Measurements from ENCODE around the gene KCNJ14. TPM values are rescaled to one million over a fixed set of nuclear protein-coding genes. Genes with fewer than 3 reads are reported as not detected.

Gene KCNJ14
- total RNA-seq, 4 donors from 2014 or later, result 4.2 to 4.7 (median 4.6) TPM

DNA sequence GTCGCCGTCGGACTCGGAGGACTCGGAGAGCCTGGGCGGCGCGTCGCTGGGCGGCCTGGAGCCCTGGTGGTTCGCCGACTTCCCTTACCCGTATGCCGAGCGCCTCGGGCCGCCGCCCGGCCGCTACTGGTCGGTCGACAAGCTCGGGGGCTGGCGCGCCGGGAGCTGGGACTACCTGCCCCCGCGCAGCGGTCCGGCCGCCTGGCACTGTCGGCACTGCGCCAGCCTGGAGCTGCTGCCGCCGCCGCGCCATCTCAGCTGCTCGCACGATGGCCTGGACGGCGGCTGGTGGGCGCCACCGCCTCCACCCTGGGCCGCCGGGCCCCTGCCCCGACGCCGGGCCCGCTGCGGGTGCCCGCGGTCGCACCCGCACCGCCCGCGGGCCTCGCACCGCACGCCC lies 12.1 kb upstream of the KCNJ14 start:
- TF ChIP-seq POLR2A (IDR thresholded peaks at IDR 0.05) (no peak), EP300 (IDR thresholded peaks at IDR 0.05) (no peak), POLR2AphosphoS5 (IDR thresholded peaks at IDR 0.05) (no peak)
- TF ChIP-seq, protein P1, sequence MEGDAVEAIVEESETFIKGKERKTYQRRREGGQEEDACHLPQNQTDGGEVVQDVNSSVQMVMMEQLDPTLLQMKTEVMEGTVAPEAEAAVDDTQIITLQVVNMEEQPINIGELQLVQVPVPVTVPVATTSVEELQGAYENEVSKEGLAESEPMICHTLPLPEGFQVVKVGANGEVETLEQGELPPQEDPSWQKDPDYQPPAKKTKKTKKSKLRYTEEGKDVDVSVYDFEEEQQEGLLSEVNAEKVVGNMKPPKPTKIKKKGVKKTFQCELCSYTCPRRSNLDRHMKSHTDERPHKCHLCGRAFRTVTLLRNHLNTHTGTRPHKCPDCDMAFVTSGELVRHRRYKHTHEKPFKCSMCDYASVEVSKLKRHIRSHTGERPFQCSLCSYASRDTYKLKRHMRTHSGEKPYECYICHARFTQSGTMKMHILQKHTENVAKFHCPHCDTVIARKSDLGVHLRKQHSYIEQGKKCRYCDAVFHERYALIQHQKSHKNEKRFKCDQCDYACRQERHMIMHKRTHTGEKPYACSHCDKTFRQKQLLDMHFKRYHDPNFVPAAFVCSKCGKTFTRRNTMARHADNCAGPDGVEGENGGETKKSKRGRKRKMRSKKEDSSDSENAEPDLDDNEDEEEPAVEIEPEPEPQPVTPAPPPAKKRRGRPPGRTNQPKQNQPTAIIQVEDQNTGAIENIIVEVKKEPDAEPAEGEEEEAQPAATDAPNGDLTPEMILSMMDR (IDR thresholded peaks at IDR 0.05), result no peak
- no peak for DNase-seq (ENCODE audit: low spot score in 2 of 2)
- peaks cover 37% of the 10 kb centered on the region for H3K4me1 ChIP-seq
- H3K36me3 ChIP-seq, result peaks cover 8% of the 10 kb centered on the region
- H3K4me3 ChIP-seq, result peak overlapping the region; percentile 92
- WGBS, result no CpG with 5 or more reads among the region's 60 CpGs
- H3K27me3 ChIP-seq, result peaks cover 28% of the 10 kb centered on the region
- no peak overlapping the region for H3K27ac ChIP-seq
- no peaks in the 10 kb centered on the region for H3K9me3 ChIP-seq

DNA sequence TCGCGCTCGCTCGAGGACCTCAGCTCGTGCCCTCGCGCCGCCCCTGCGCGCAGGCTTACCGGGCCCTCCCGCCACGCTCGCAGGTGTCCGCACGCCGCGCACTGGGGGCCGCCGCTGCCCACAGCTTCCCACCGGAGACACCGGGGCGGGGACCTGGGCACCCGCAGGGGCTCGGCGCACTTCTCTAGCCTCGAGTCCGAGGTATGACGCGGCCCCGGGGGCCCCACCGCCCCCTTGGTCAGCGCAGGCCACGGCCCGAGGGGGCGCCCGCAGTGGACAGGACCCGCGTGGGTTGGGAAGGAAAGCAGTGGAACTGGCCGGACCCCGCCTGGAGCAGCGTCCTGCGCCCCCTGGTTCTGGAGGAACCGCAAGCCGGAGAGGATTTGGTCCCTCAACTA lies 11.6 kb upstream of the KCNJ14 start:
- Histone ChIP-seq H3K9me3 (no peaks in the 10 kb centered on the region), H3K27me3 (peaks cover 28% of the 10 kb centered on the region), H3K27ac (no peak overlapping the region), H3K36me3 (peaks cover 13% of the 10 kb centered on the region), H3K4me1 (peaks cover 37% of the 10 kb centered on the region), H3K4me3 (peak overlapping the region; percentile 92)
- peak in 1 of 2 donors; percentile 63 for DNase-seq (ENCODE audit: low spot score in 2 of 2)
- TF ChIP-seq POLR2A (IDR thresholded peaks at IDR 0.05), result no peak
- TF ChIP-seq POLR2AphosphoS5 (IDR thresholded peaks at IDR 0.05), result no peak
- no peak for TF ChIP-seq EP300 (IDR thresholded peaks at IDR 0.05)
- TF ChIP-seq, protein P1 (IDR thresholded peaks at IDR 0.05), result no peak
- 35% methylated on average over 17 of the region's 45 CpGs for WGBS

DNA sequence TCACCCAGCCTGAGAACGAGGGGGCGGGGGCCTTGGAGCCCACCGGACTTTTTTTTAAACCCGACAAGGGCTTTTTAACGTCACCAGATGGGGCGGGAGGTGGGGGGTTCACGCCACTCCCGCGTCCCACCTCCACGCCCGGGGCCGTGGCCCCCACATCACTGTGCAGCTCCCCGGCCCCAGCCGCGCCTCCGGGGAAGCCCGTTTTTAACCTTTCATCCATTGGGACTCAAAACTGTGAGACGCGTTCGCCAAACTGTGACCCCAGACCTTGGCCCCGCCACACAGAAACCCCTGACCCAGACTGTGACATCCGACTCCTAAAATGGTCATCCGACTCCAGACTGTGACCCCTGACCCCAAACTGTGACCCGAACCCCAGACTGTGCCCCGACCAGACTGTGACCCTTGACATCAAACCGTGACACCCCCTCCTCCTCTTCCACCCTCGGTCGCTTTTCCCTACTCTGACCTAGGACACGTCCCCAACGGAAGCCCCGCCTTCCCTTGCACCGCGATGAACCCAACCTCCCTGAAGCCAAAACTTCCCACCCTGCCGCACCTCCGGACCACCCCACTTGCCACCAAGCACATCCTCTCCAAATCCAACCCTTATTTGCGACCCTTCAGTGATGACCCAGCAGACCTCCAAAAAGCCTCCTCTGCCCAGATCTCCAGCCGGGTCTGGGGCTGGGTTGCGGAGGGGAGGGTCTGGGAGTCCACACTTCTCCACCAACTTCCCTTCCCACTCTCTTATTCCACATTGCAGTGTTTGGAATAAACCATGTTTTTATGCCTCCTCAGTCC lies 11.0 kb upstream of the KCNJ14 start:
- no peak for TF ChIP-seq POLR2A (IDR thresholded peaks at IDR 0.05)
- TF ChIP-seq, protein P1 (IDR thresholded peaks at IDR 0.05), result no peak
- TF ChIP-seq EP300 (IDR thresholded peaks at IDR 0.05), result no peak
- no peak for TF ChIP-seq POLR2AphosphoS5 (IDR thresholded peaks at IDR 0.05)
- Histone ChIP-seq H3K4me3 (peak overlapping the region; percentile 92), H3K9me3 (no peaks in the 10 kb centered on the region), H3K4me1 (peaks cover 37% of the 10 kb centered on the region), H3K27me3 (peaks cover 28% of the 10 kb centered on the region), H3K36me3 (peaks cover 19% of the 10 kb centered on the region), H3K27ac (no peak overlapping the region)
- WGBS, result 20% methylated on average over 31 of the region's 38 CpGs
- peak in 1 of 2 donors; percentile 65 for DNase-seq (ENCODE audit: low spot score in 2 of 2)

DNA sequence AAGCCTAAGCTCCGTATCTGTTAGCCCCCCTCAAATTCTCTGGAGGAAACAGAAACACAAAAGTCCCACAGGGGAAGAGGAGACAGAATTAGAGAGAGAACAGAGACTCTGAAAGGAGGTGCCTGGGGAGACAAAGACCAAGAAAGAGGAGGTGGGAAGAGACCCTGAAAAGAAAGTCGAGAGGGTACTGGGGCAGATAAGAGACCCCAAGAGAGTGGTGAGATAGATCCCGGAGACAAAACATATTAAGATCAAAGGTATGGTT lies 10.5 kb upstream of the KCNJ14 start:
- peaks cover 28% of the 10 kb centered on the region for H3K27me3 ChIP-seq
- TF ChIP-seq POLR2A (IDR thresholded peaks at IDR 0.05), result no peak
- no peak for TF ChIP-seq EP300 (IDR thresholded peaks at IDR 0.05)
- no peak for TF ChIP-seq POLR2AphosphoS5 (IDR thresholded peaks at IDR 0.05)
- TF ChIP-seq, protein P1 (IDR thresholded peaks at IDR 0.05), result no peak

DNA sequence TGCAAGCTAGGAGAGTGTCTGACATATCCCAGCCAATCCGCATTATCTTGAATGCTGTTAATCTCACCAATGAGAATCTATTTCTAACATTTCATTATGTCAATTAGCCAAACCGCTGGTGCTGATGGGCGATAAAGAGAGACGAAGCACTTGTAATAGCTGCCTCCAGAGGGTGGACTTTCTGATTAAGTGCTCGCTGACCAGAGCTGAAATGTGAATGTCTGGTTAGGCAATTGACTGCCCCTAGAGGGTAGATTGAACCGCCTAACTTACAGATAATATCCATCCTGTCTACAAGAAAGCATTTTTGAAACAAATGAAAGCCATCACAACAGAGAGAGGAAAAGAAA lies 10.1 kb upstream of the KCNJ14 start:
- TF ChIP-seq POLR2AphosphoS5 (IDR thresholded peaks at IDR 0.05) (no peak), POLR2A (IDR thresholded peaks at IDR 0.05) (no peak), EP300 (IDR thresholded peaks at IDR 0.05) (no peak)
- TF ChIP-seq, protein P1 (IDR thresholded peaks at IDR 0.05), result peak; percentile 23 to 56
- peak in 1 of 2 donors; percentile 64 for DNase-seq (ENCODE audit: low spot score in 2 of 2)
- Histone ChIP-seq H3K4me3 (peak overlapping the region; percentile 92), H3K27ac (peak overlapping the region; percentile 90), H3K9me3 (no peaks in the 10 kb centered on the region), H3K4me1 (peaks cover 37% of the 10 kb centered on the region), H3K27me3 (peaks cover 28% of the 10 kb centered on the region), H3K36me3 (peaks cover 28% of the 10 kb centered on the region)
- 0% methylated on average over 6 of the region's 6 CpGs for WGBS

More for the DNA sequence above, 10.5 kb upstream of the KCNJ14 start:
- Histone ChIP-seq H3K36me3 (peaks cover 25% of the 10 kb centered on the region), H3K9me3 (no peaks in the 10 kb centered on the region), H3K27ac (no peak overlapping the region), H3K4me1 (peaks cover 37% of the 10 kb centered on the region), H3K4me3 (peak overlapping the region; percentile 92)
- WGBS, result 13% methylated on average over 3 of the region's 3 CpGs
- no peak for DNase-seq (ENCODE audit: low spot score in 2 of 2)
